Upper lobe of right lung (tissue), 1 donor: ENCODE results near the gene PTPRN2. TPM values are rescaled to one million over a fixed set of nuclear protein-coding genes. Genes with fewer than 3 reads are reported as not detected.
A peak's percentile ranks its signal among the peaks of the same experiment; 100 is the strongest.

Experiments used
- ATAC-seq: fragments of 200-7000 bp; cut with Tn5 transposase; one replicate; pipeline ENCODE4 v1.9.1; 2020; ENCODE audit warnings: mild to moderate bottlenecking, moderate library complexity
- DNase-seq: peaks from one replicate; pipeline ENCODE4 v3.0.0-alpha.2; 2020
- H3K27ac ChIP-seq: fragments of 200-600 bp; one replicate; pipeline ENCODE4 v1.8.0; 2022
- H3K27me3 ChIP-seq: fragments of 200-600 bp; one replicate; pipeline ENCODE4 v1.8.0; 2022; ENCODE audit warnings: mild to moderate bottlenecking
- H3K36me3 ChIP-seq: fragments of 200-600 bp; one replicate; pipeline ENCODE4 v1.8.0; 2022
- H3K4me1 ChIP-seq: fragments of 200-600 bp; one replicate; pipeline ENCODE4 v1.8.0; 2022
- H3K4me3 ChIP-seq: fragments of 200-600 bp; one replicate; pipeline ENCODE4 v1.8.0; 2022; ENCODE audit warnings: mild to moderate bottlenecking
- H3K9me3 ChIP-seq: fragments of 200-600 bp; one replicate; pipeline ENCODE4 v1.8.0; 2022
- CTCF ChIP-seq: fragments of 200-600 bp; IDR thresholded peaks from one replicate; pipeline ENCODE4 v1.8.0; 2022; ENCODE audit warnings: antibody characterized with exemption
- intact Hi-C: fragments of 100-400 bp; cut with DNase I; formaldehyde crosslinking; loops from one replicate; pipeline ENCODE4 v1.11.0; 2022
- total RNA-seq: library from RNA; stranded (reverse); fragmentation: NEBNext Ultra II Directional; extraction: Animal tissue kit (Norgen Biotek cat#: 25700); gene quantifications from one replicate; pipeline ENCODE4 v1.2.1, GENCODE V29; 2021
- donor health status: DM: no; HTN: yes; CAD: no; lungs with severe emphysema.

Gene PTPRN2
- total RNA-seq, 1 donor from 2014 or later: 4.9 TPM

GRCh38 chr7:157827045-157827862 is 760.4 kb downstream of the PTPRN2 start:
- no peak for TF ChIP-seq CTCF
- intact Hi-C loops: no loop called here
- ATAC-seq (no peak), DNase-seq (peak; percentile 40)
- H3K9me3 ChIP-seq: no peaks in the 10 kb centered on the region
- no peaks in the 10 kb centered on the region for H3K4me1 ChIP-seq
- H3K27ac ChIP-seq: no peak overlapping the region
- H3K36me3 ChIP-seq: no peaks in the 10 kb centered on the region
- no peak overlapping the region for H3K4me3 ChIP-seq
- peaks cover 5% of the 10 kb centered on the region for H3K27me3 ChIP-seq

GRCh38 chr7:157826566-157826965 is 761.1 kb downstream of the PTPRN2 start:
- H3K27me3 ChIP-seq: peaks cover 5% of the 10 kb centered on the region
- H3K36me3 ChIP-seq: no peaks in the 10 kb centered on the region
- no peak overlapping the region for H3K4me3 ChIP-seq
- H3K4me1 ChIP-seq: no peaks in the 10 kb centered on the region
- no peaks in the 10 kb centered on the region for H3K9me3 ChIP-seq
- ATAC-seq (no peak), DNase-seq (peak; percentile 39)
- H3K27ac ChIP-seq: no peak overlapping the region
- no peak for TF ChIP-seq CTCF
- intact Hi-C loops: no loop called here

- no peak for TF ChIP-seq CTCF
- DNase-seq (peak; percentile 50), ATAC-seq (no peak)
- Histone ChIP-seq H3K27me3 (no peaks in the 10 kb centered on the region), H3K9me3 (no peaks in the 10 kb centered on the region), H3K4me3 (no peak overlapping the region), H3K4me1 (no peaks in the 10 kb centered on the region), H3K27ac (no peak overlapping the region), H3K36me3 (no peaks in the 10 kb centered on the region)
- intact Hi-C loops: no loop called here
Measured at GRCh38 chr7:157825325-157825724, 762.3 kb downstream of the PTPRN2 start.

GRCh38 chr7:157824819-157825121 is 762.9 kb downstream of the PTPRN2 start:
- H3K27me3 ChIP-seq: no peaks in the 10 kb centered on the region
- H3K4me3 ChIP-seq: no peak overlapping the region
- TF ChIP-seq CTCF: no peak
- no peak overlapping the region for H3K27ac ChIP-seq
- H3K9me3 ChIP-seq: no peaks in the 10 kb centered on the region
- ATAC-seq (no peak), DNase-seq (peak; percentile 47)
- no peaks in the 10 kb centered on the region for H3K36me3 ChIP-seq
- intact Hi-C loops: no loop called here
- no peaks in the 10 kb centered on the region for H3K4me1 ChIP-seq

GRCh38 chr7:157824011-157824818 is 763.4 kb downstream of the PTPRN2 start:
- H3K36me3 ChIP-seq: no peaks in the 10 kb centered on the region
- no peak overlapping the region for H3K4me3 ChIP-seq
- DNase-seq: peak; percentile 51
- no peaks in the 10 kb centered on the region for H3K4me1 ChIP-seq
- no peaks in the 10 kb centered on the region for H3K9me3 ChIP-seq
- intact Hi-C loops: no loop called here
- H3K27ac ChIP-seq: no peak overlapping the region
- no peaks in the 10 kb centered on the region for H3K27me3 ChIP-seq
- ATAC-seq: no peak
- TF ChIP-seq CTCF: no peak
